COLO668 (cell line): ENCODE results near the gene FAF1.
A peak's percentile ranks its signal among the peaks of the same experiment; 100 is the strongest.

ENCODE experiments used
- DNase-seq: peaks from one replicate; lab custom pipeline; 2025; ENCODE audit not compliant: unreplicated experiment; lab: John Stamatoyannopoulos, UW

Gene FAF1

GRCh38 chr1:50450861-50451653 lies 509.0 kb downstream of the FAF1 start:
- no peak for DNase-seq

GRCh38 chr1:50447961-50448360 lies 512.1 kb downstream of the FAF1 start:
- DNase-seq = no peak

- DNase-seq = no peak
These were observed 518.9 kb downstream of the FAF1 start for GRCh38 chr1:50441183-50441582.

- DNase-seq = no peak
These were observed 521.1 kb downstream of the FAF1 start for GRCh38 chr1:50438945-50439344.

DNA sequence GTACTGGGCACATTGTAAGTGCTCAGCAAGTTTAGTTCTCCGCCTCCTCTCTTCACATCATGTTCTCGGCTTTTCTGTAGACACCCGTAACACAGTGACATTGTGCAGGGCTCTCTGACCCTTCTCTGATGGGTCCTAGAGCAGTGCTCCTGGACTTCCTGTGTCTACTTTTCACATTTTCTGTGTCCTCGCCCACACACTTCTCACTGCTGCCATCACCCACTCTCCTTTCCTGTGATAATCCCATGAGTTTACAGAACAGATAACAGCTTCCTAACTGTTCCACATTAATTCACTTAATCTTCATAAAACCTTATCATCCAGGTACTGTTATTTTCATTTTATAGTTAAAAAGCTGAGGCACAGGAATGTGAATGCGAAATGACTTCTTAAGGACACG lies 523.6 kb downstream of the FAF1 start:
- no peak for DNase-seq

DNA sequence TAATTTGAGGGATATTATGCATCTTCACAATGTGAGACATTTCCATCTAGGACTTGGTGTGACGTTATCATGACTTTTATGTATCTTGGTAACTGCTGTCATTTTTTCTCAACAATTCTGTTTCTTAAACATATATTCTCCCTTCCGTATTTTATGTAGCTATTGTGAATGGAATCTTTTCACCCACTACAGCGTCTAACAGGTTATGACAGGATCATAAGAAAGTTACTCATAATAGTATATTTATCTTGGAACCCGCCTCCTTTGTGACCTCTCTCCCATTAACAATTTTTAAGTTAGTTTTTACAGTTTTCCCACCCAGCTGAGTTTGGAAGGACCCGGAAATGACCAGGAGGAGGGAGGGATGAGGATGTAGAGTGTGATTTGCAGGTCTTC lies 530.1 kb downstream of the FAF1 start:
- DNase-seq = no peak

- DNase-seq = peak; percentile 74
These were observed 532.0 kb downstream of the FAF1 start for GRCh38 chr1:50427818-50428779.

- peak; percentile 68 for DNase-seq
These were observed 532.8 kb downstream of the FAF1 start for GRCh38 chr1:50427086-50427817.

DNA sequence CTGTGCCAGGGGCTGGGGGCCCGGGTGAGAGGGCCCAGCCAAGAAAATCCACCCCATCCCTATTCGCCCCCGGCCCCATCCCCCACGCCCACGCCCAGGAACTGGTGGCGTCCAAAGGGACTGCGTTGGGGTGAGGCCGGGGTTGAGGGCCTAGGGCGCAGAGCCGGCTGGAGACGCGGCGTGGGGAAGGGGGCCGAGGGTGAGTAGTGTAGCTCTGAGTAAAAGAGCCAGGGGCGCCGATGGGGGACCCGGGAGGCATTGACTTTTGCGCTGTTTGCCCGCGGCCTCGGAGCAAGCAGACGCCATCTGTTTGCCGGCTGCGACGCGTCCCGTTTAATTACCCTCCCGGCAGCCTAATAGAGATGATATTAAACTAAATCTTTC lies 533.4 kb downstream of the FAF1 start:
- peak; percentile 62 for DNase-seq

GRCh38 chr1:50426108-50426700 lies 533.9 kb downstream of the FAF1 start:
- no peak for DNase-seq

DNA sequence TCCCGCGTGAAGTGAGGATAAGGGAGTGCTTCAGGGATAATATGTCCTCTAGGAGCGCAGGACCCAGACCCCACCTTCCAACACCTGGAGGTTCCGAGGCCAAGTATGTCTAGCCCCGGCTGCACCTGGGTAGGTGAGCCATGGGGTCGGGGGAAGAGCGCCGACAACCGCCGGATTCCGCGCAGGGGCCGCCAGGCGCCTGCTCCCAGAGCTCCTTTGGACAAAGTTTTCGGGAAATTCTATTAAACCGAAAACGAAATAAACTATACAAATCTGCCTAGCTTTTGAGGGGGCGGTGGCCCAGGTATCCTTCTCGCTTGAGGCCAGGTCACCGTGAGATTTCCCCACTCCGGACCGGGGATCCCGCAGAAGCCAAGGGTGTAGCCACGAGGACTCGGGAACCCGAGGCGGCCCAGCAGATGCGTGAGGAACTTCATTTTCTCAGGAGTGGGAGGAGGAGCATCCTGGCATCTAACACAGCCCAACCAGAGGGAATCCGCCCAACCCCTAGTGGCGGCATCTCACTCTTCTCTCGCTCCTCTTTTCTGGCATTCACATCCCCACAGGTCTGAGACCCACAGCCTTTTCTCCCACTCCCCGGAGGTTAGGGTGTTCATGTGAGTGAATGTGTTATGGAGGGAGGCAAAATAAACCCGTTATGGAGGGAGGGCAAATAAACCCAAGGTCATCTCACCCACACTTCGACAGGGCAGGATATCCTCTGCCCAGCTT lies 534.5 kb downstream of the FAF1 start:
- peak; percentile 57 for DNase-seq

DNA sequence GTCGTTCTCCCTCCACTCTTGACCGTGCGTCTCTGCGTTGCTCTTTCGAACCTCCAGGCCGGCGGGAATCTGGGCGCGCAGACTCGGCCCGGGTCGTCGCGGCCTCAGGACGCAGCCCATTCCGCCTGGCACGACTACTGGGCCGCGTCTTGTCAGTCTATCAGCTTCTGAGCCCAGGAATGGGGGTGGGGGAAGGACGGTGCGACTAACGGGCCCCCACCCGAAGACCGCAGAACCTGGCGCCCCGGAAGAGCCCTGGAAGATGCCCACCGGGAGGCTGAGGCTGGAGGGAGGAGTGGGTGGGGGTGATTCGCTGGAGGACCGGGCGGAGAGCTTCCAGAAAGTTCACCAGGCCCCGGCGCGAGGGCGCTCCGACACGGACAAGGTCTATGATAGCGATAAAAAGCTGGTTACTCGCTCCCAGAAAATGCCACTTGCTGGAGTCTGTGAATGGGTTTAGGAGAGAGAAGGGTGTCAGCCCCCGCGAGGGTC lies 535.1 kb downstream of the FAF1 start:
- DNase-seq = peak; percentile 49

DNA sequence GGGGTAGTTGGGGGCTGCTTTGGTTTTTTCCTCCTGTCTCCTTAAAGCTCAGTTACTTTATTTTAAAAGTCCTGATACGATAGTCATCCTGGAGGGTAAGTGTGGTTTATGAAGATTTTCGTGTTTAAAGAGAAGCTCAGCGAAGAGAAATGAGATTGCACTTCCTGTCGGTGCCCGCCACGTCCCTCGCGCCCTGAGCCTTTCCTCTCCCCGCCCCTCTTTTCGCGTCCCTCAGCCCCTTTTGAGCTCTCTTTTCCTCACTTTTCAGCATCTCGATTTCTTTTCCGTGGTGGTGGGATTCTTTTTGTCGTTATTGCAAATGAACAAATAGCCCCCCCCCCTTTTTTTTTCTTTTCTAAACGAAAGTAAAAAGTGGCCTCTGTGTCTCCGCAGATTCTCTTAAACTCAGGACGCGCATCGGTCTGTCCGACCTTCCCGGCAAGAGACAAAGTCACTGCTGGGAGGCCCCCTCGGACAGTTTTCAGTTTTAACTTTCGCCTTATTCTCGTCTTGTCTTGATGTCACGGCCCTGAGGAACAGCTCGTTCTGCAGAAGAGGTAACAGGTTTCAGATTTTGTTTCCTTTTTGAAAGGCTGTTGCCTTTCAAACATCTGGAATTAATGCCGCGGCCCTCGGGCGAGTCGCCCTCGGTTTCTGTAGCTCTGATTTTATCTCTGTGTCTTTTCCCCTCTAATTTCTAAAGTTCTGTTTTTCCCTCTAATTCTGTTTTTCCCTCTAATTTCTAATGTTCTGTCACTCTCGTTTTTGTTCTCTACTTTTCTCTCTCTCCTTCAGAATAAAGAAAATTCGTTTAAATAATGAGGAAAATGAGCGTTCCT lies 535.8 kb downstream of the FAF1 start:
- peak; percentile 68 for DNase-seq

DNA sequence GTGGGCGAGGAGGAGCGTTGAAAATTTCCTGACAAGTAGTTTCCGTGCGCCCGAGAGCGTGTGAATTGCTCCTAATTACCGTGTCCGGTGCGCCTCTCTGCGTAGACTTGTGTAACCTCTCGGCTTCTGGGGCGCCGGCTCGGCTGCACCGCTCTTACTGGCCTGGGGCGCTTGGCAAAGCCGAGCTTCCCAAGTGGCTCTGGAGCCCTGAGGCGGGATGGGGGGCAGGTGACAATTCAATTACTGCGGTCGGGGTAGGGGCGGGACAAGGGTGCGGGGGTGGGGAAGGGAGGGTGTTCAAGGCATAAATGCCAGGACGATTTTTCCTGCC lies 536.4 kb downstream of the FAF1 start:
- peak; percentile 91 for DNase-seq

DNA sequence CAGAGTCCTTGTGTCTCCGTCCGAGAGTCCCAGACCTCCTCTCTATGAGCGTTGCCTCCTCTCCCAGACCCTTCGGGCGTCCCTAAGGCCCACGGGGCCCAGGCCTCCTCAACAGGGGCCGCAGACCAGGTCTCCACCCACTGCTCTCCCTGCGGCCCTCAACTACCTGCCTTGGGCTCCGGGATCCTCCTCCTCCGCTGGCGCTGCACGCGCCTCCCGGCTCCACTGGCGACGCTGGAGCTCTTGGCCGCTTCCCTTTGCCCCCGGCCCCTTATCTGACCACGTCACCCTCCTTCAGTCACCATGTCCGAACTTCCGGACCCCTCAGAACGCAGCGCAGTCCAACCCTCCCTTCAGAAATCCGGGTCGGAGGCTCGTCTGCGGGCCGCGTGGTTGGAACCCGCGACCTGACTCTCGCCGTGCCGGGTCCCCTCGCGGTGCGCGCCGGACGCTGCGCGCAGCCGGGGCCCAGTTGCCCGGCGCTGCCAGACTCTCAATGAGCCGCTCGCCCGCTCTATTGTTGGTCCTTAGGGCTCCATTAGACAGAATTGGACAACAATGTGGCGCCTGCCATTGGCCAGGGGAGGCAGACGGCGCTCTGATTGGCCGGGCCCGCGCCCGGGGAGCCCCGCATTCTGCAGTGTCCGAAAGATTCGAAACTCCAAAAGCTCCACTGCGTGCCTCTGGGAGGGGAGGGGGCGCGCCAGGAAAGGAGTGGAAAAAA lies 537.0 kb downstream of the FAF1 start, which contains the start of gene DMRTA2:
TSS of gene DMRTA2 (minus strand) at position 498 of the 724 bp plus-strand sequence. CDS start 1,907 bp downstream, outside the sequence.
- peak; percentile 93 for DNase-seq

DNA sequence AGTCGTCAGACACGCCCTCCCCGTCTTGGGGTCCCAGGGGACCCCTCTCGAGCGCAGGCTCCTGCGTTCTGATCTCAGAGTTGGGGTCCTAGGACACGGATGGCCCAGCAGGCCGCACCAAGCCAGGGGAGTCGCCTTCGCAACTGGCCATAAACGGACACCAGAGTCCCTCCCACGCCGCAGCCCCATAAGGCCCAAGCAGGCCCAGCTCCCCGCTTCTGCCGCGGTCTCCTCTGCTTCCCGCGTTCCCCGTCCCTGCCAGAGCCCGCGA lies 537.5 kb downstream of the FAF1 start:
- peak; percentile 78 for DNase-seq

DNA sequence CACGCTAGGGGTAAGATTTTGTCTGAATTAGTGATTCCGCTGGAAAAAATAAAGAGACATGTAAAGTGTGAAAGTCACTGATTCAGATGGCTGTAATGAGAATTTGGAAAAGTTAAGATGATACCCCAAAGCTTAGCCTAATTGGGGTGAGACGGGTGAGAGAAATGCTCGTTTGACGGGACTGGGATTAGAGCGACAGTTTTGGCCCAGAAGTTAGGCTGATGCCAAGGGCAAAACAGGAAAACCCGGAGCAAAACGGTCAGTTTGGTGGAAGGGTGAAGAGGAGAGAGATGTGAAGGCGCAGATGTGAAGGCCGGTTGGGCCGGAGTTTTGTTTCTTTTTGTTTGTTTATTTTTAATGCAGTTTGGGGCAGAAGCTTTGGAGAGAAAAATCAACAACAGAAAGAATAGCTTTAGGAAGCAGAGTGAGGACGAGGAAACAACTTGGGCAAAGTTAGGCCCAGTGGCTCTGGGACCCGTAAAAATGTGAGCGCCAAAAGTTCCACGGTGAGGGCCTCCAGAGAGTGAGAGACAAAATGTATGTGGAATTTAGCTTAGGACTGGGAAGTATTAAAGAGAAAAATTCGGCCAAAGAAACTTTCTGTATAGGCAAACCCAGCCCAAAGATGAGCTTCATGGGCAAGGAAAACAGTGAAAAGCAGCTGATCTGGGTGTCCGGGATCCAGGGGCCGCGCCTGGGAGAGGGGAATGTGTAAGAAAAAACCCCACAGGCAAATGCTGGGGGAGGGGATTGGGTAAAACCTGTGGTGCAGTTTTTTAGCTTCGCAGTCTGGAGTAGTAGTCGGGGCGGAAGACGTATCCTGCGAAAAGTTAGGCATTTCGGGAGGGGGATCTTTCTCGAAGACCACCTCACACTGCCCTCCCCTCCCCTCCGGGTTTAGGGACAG lies 538.0 kb downstream of the FAF1 start:
- no peak for DNase-seq

- DNase-seq = no peak
These were observed 538.7 kb downstream of the FAF1 start for GRCh38 chr1:50421366-50421748.
